AG09309 (cell line): Measurements from ENCODE around the gene NXT1.

ENCODE experiments used
- DNase-seq: peaks from one replicate; pipeline ENCODE4 v3.0.0-alpha.2; 2010; ENCODE audit warnings: low read depth
- H3K4me3 ChIP-seq: 2 replicates; pipeline ENCODE4 v1.5.1; 2011; ENCODE audit warnings: mild to moderate bottlenecking, low read depth, low read length, moderate library complexity; ENCODE audit not compliant: control insufficient read depth
- CTCF ChIP-seq: IDR thresholded peaks from 2 replicates; pipeline ENCODE4 v1.5.1; 2011; ENCODE audit warnings: mild to moderate bottlenecking, low read depth, low read length, inconsistent platforms; ENCODE audit not compliant: insufficient read depth, control insufficient read depth; ENCODE audit errors: missing control alignments

The NXT1 gene

GRCh38 chr20:23350196-23350903 is at the start of gene NXT1:
Gene NXT1, plus strand, starts transcription at chr20:23350791. Its CDS starts 3,251 bp downstream, at chr20:23354042.
- no peak for TF ChIP-seq CTCF
- peak; percentile 95 for DNase-seq
- peak within 1 kb of the TSS; percentile 80 for H3K4me3 ChIP-seq

- DNase-seq: no peak
- no peak overlapping the region for H3K4me3 ChIP-seq
- TF ChIP-seq CTCF: no peak
Observed at GRCh38 chr20:23301436-23302050, 49.0 kb upstream of the NXT1 start.

GRCh38 chr20:23302386-23302785 is 48.2 kb upstream of the NXT1 start:
- no peak overlapping the region for H3K4me3 ChIP-seq
- TF ChIP-seq CTCF: no peak
- no peak for DNase-seq

GRCh38 chr20:23302801-23303200 is 47.8 kb upstream of the NXT1 start:
- H3K4me3 ChIP-seq: no peak overlapping the region
- TF ChIP-seq CTCF: no peak
- no peak for DNase-seq

GRCh38 chr20:23303325-23304102 is 47.1 kb upstream of the NXT1 start:
- TF ChIP-seq CTCF: no peak
- DNase-seq: no peak
- no peak overlapping the region for H3K4me3 ChIP-seq

GRCh38 chr20:23304616-23305015 is 46.0 kb upstream of the NXT1 start:
- H3K4me3 ChIP-seq: no peak overlapping the region
- TF ChIP-seq CTCF: no peak
- no peak for DNase-seq
